Measurements from ENCODE around the gene SLC36A1. TPM values are rescaled to one million over a fixed set of nuclear protein-coding genes. Genes with fewer than 3 reads are reported as not detected.

The SLC36A1 gene
- 14.2 and 20.6 TPM in 2 replicates for total RNA-seq

GRCh38 chr5:151447174-151448037 is at the start of gene SLC36A1:
TSS of gene SLC36A1 (plus strand) at chr5:151447603. CDS start at chr5:151458793, 11,190 bp downstream.

Small RNAs within 50 kb of the gene (small RNA-seq; reads per million reads assigned to genes)
- not detected for gene MIR6499 (ENCODE audit: low replicate concordance)
- not detected for gene RNA5SP197 (ENCODE audit: low replicate concordance)

Other genes starting within 250 kb of the SLC36A1 start
- gene CCDC69, start 223.5 kb upstream of the SLC36A1 start, total RNA-seq, result 2.4 and 14.9 TPM in 2 replicates
- gene GM2A, start 194.4 kb upstream of the SLC36A1 start, total RNA-seq, result 17.5 and 19.9 TPM in 2 replicates
- not detected in 2 replicates for gene SLC36A3, start 143.8 kb upstream of the SLC36A1 start, total RNA-seq
- not detected in 2 replicates for gene SLC36A2, start 100.0 kb upstream of the SLC36A1 start, total RNA-seq
- gene FAT2, start 143.7 kb downstream of the SLC36A1 start, total RNA-seq, result under 0.01 TPM in 1 of 2 replicates, not detected in the other
- 1,482 and 1,594 TPM in 2 replicates for gene SPARC, start 239.3 kb downstream of the SLC36A1 start, total RNA-seq

Data from placental pericyte (primary cell).